ENCODE measurements around the gene PLEKHM3. TPM values are rescaled to one million over a fixed set of nuclear protein-coding genes. Genes with fewer than 3 reads are reported as not detected.

Gene PLEKHM3
- total and polyA plus RNA-seq, 2 donors (not counting 3 experiments of a cell fraction or from before 2014, with no cell fraction given) = 3.1 to 9.1 TPM

- Histone ChIP-seq H3K9me1 (replicated peaks; ENCODE audit: control insufficient read depth, extremely low read depth, insufficient read depth, low read length) (no peaks in the 10 kb centered on the region), H3K4me1 (ENCODE audit: control insufficient read depth, extremely low read depth, insufficient read depth, low read length) (no peaks in the 10 kb centered on the region), H3K79me2 (ENCODE audit: control insufficient read depth, insufficient read depth, low read length) (no peaks in the 10 kb centered on the region), H3K36me3 (ENCODE audit: control insufficient read depth in 2 of 2, extremely low read depth in 1 of 2, insufficient read depth in 2 of 2, low read length in 2 of 2) (no peaks in the 10 kb centered on the region), H3K9me3 (replicated peaks; ENCODE audit: control insufficient read depth, insufficient read depth, low read length) (no peaks in the 10 kb centered on the region), H3K9ac (replicated peaks; ENCODE audit: extremely low read depth, insufficient read depth, low read length) (no peak overlapping the region), H3K4me2 (ENCODE audit: insufficient read depth, low read length) (no peak overlapping the region), H3K27ac (ENCODE audit: insufficient read depth, low read depth, low read length) (no peak overlapping the region), H4K20me1 (replicated peaks; ENCODE audit: control insufficient read depth, extremely low read depth, insufficient read depth, low read length) (no peaks in the 10 kb centered on the region), H3K4me3 (replicated peaks in 1 of 3; ENCODE audit: insufficient read depth in 1 of 3, low read depth in 1 of 3, low read length in 3 of 3) (no peak overlapping the region), H3K27me3 (ENCODE audit: control insufficient read depth in 2 of 2, insufficient read depth in 2 of 2, low read length in 2 of 2) (no peaks in the 10 kb centered on the region), H2AFZ (ENCODE audit: low read depth, low read length) (no peak overlapping the region)
- dilution Hi-C loops (cut with MboI; ENCODE audit: extremely low pct_ligation_motif_present, low sequenced_read_pairs) (no loop called here), intact Hi-C loops (cut with micrococcal nuclease) (no loop called here)
- BruUV-seq (replicated peaks) = no TSS peak
- TF ChIP-seq, protein P1, sequence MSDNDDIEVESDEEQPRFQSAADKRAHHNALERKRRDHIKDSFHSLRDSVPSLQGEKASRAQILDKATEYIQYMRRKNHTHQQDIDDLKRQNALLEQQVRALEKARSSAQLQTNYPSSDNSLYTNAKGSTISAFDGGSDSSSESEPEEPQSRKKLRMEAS (IDR thresholded peaks at IDR 0.05; ENCODE audit: insufficient read depth, insufficient read length) = no peak
- TF ChIP-seq JUN (IDR thresholded peaks at IDR 0.05; ENCODE audit: borderline replicate concordance, insufficient read depth, insufficient read length, low read depth) = no peak
- no peak for TF ChIP-seq EZH2 (IDR thresholded peaks at IDR 0.05; ENCODE audit: borderline replicate concordance, low read depth, low read length, severe bottlenecking)
- POLR2A ChIA-PET = no interaction called here
- FAIRE-seq (peak; percentile 38), DNase-seq (ENCODE audit: low read depth, low spot score) (no peak)
- CTCF ChIA-PET = interaction anchor here (0.9 to 1.1 kb wide), 3 partner anchors 9 to 179 kb away, joined by 3 to 4 read pairs (median 4); no protein-coding TSS in a partner anchor
These were observed 170.6 kb downstream of the PLEKHM3 start for GRCh38 chr2:207854484-207855440.

GRCh38 chr2:207852791-207853190 lies 172.5 kb downstream of the PLEKHM3 start:
- POLR2A ChIA-PET = no interaction called here
- no peak for FAIRE-seq
- DNase-seq (ENCODE audit: low read depth, low spot score) = no peak
- intact Hi-C loops (cut with micrococcal nuclease) = no loop called here
- Histone ChIP-seq H3K27ac (ENCODE audit: insufficient read depth, low read depth, low read length) (no peak overlapping the region), H2AFZ (ENCODE audit: low read depth, low read length) (no peak overlapping the region), H3K9me1 (replicated peaks; ENCODE audit: control insufficient read depth, extremely low read depth, insufficient read depth, low read length) (no peaks in the 10 kb centered on the region), H3K27me3 (ENCODE audit: control insufficient read depth in 2 of 2, insufficient read depth in 2 of 2, low read length in 2 of 2) (no peaks in the 10 kb centered on the region), H3K4me3 (replicated peaks in 1 of 3; ENCODE audit: insufficient read depth in 1 of 3, low read depth in 1 of 3, low read length in 3 of 3) (no peak overlapping the region), H3K9ac (replicated peaks; ENCODE audit: extremely low read depth, insufficient read depth, low read length) (no peak overlapping the region), H3K9me3 (replicated peaks; ENCODE audit: control insufficient read depth, insufficient read depth, low read length) (no peaks in the 10 kb centered on the region), H3K79me2 (ENCODE audit: control insufficient read depth, insufficient read depth, low read length) (no peaks in the 10 kb centered on the region), H3K36me3 (ENCODE audit: control insufficient read depth in 2 of 2, extremely low read depth in 1 of 2, insufficient read depth in 2 of 2, low read length in 2 of 2) (no peaks in the 10 kb centered on the region), H3K4me1 (ENCODE audit: control insufficient read depth, extremely low read depth, insufficient read depth, low read length) (peaks cover 8% of the 10 kb centered on the region), H4K20me1 (replicated peaks; ENCODE audit: control insufficient read depth, extremely low read depth, insufficient read depth, low read length) (no peaks in the 10 kb centered on the region), H3K4me2 (ENCODE audit: insufficient read depth, low read length) (no peak overlapping the region)
- no TSS peak for BruUV-seq (replicated peaks)
- CTCF ChIA-PET = no interaction called here
- dilution Hi-C loops (cut with MboI; ENCODE audit: extremely low pct_ligation_motif_present, low sequenced_read_pairs) = no loop called here
- no peak for TF ChIP-seq MYC (IDR thresholded peaks at IDR 0.05; ENCODE audit: low read depth, low read length)
- TF ChIP-seq, protein P2, sequence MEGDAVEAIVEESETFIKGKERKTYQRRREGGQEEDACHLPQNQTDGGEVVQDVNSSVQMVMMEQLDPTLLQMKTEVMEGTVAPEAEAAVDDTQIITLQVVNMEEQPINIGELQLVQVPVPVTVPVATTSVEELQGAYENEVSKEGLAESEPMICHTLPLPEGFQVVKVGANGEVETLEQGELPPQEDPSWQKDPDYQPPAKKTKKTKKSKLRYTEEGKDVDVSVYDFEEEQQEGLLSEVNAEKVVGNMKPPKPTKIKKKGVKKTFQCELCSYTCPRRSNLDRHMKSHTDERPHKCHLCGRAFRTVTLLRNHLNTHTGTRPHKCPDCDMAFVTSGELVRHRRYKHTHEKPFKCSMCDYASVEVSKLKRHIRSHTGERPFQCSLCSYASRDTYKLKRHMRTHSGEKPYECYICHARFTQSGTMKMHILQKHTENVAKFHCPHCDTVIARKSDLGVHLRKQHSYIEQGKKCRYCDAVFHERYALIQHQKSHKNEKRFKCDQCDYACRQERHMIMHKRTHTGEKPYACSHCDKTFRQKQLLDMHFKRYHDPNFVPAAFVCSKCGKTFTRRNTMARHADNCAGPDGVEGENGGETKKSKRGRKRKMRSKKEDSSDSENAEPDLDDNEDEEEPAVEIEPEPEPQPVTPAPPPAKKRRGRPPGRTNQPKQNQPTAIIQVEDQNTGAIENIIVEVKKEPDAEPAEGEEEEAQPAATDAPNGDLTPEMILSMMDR (IDR thresholded peaks at IDR 0.05; ENCODE audit: extremely low read depth in 1 of 2, insufficient read depth in 1 of 2, low read depth in 1 of 2, low read length in 2 of 2) = no peak
- no peak for TF ChIP-seq JUN (IDR thresholded peaks at IDR 0.05; ENCODE audit: borderline replicate concordance, insufficient read depth, insufficient read length, low read depth)
- no peak for TF ChIP-seq EZH2 (IDR thresholded peaks at IDR 0.05; ENCODE audit: borderline replicate concordance, low read depth, low read length, severe bottlenecking)
- TF ChIP-seq, protein P1 (IDR thresholded peaks at IDR 0.05; ENCODE audit: insufficient read depth, insufficient read length) = no peak
- no peak for TF ChIP-seq GATA2 (IDR thresholded peaks at IDR 0.05; ENCODE audit: insufficient read depth, insufficient read length, low read depth, low read length)
- no peak for TF ChIP-seq FOS (IDR thresholded peaks at IDR 0.05; ENCODE audit: borderline replicate concordance, insufficient read depth, low read length)
- no peak for TF ChIP-seq POLR2A (IDR thresholded peaks at IDR 0.05; ENCODE audit: low read depth, low read length)
- TF ChIP-seq POLR2AphosphoS5 (IDR thresholded peaks at IDR 0.05; ENCODE audit: insufficient read depth, low read depth, low read length) = no peak
